HEK293 (cell line): Measurements from ENCODE around the gene HOXA4.

Experiments used
- GLI4 ChIP-seq: fragments of 450-650 bp; formaldehyde crosslinking; IDR thresholded peaks from 2 replicates; pipeline ENCODE4 v1.5.1; 2016; ENCODE audit warnings: missing biosample characterization, missing genetic modification characterization
- KLF1 ChIP-seq: fragments of 450-650 bp; formaldehyde crosslinking; IDR thresholded peaks from 2 replicates; pipeline ENCODE4 v1.5.1; 2016; ENCODE audit warnings: missing biosample characterization, missing genetic modification characterization
- KLF10 ChIP-seq: fragments of 450-650 bp; IDR thresholded peaks from 2 replicates; pipeline ENCODE4 v1.5.1; 2018; ENCODE audit warnings: missing biosample characterization, mild to moderate bottlenecking, missing genetic modification characterization
- KLF9 ChIP-seq: fragments of 450-650 bp; formaldehyde crosslinking; IDR thresholded peaks from 2 replicates; pipeline ENCODE4 v1.5.1; 2016; ENCODE audit warnings: missing biosample characterization, missing genetic modification characterization, low read depth
- MEIS1 ChIP-seq: sonication (generic); formaldehyde crosslinking; IDR thresholded peaks from 2 replicates; pipeline ENCODE4 v1.8.1; 2022; ENCODE audit warnings: missing genetic modification reagents, mild to moderate bottlenecking, borderline replicate concordance
- PRDM6 ChIP-seq: fragments of 450-650 bp; formaldehyde crosslinking; IDR thresholded peaks from 2 replicates; pipeline ENCODE4 v1.5.1; 2017; ENCODE audit warnings: missing biosample characterization, missing genetic modification characterization
- SCRT2 ChIP-seq: fragments of 450-650 bp; formaldehyde crosslinking; IDR thresholded peaks from 2 replicates; pipeline ENCODE4 v1.5.1; 2016; ENCODE audit warnings: missing biosample characterization, missing genetic modification characterization
- ZBTB48 ChIP-seq: fragments of 450-650 bp; formaldehyde crosslinking; IDR thresholded peaks from 2 replicates; pipeline ENCODE4 v1.5.1; 2016; ENCODE audit warnings: missing biosample characterization, missing genetic modification characterization
- ZNF112 ChIP-seq: fragments of 450-650 bp; formaldehyde crosslinking; IDR thresholded peaks from 2 replicates; pipeline ENCODE4 v1.5.0; 2017; ENCODE audit warnings: missing biosample characterization, missing genetic modification characterization
- ZNF274 ChIP-seq, 2 experiments: fragments of 200-500 bp in 1 of 2; fragments of 450-650 bp in 1 of 2; sonication (Bioruptor generic) in 1 of 2; formaldehyde crosslinking in 1 of 2; IDR thresholded peaks; 2 replicates each; pipeline versions ENCODE4 v1.5.1 to v1.6.1; 2014 to 2016; ENCODE audit warnings: borderline replicate concordance in 1 of 2, inconsistent platforms in 1 of 2, low read length in 1 of 2, missing biosample characterization in 1 of 2, missing genetic modification characterization in 1 of 2
- ZNF391 ChIP-seq: fragments of 450-650 bp; formaldehyde crosslinking; IDR thresholded peaks from 2 replicates; pipeline ENCODE4 v1.5.1; 2016; ENCODE audit warnings: low read depth, missing biosample characterization, missing genetic modification characterization, borderline replicate concordance
- ZNF48 ChIP-seq: fragments of 450-650 bp; formaldehyde crosslinking; IDR thresholded peaks from 2 replicates; pipeline ENCODE4 v1.5.1; 2016; ENCODE audit warnings: missing biosample characterization, missing genetic modification characterization
- ZNF518A ChIP-seq: fragments of 450-650 bp; formaldehyde crosslinking; conservative IDR thresholded peaks from 2 replicates; pipeline ENCODE4 v1.5.1; 2016; ENCODE audit warnings: low read depth, missing biosample characterization, missing genetic modification characterization
- ZNF548 ChIP-seq: fragments of 450-650 bp; formaldehyde crosslinking; IDR thresholded peaks from 2 replicates; pipeline ENCODE4 v1.5.1; 2016; ENCODE audit warnings: missing biosample characterization, missing genetic modification characterization
- ZNF571 ChIP-seq: fragments of 450-650 bp; formaldehyde crosslinking; IDR thresholded peaks from 2 replicates; pipeline ENCODE4 v1.5.0; 2017; ENCODE audit warnings: missing biosample characterization, missing genetic modification characterization
- ZNF600 ChIP-seq: fragments of 450-650 bp; formaldehyde crosslinking; IDR thresholded peaks from 2 replicates; pipeline ENCODE4 v1.5.1; 2016; ENCODE audit warnings: missing biosample characterization, missing genetic modification characterization
- ZNF645 ChIP-seq: fragments of 450-650 bp; formaldehyde crosslinking; IDR thresholded peaks from 2 replicates; pipeline ENCODE4; 2016; ENCODE audit warnings: missing biosample characterization, missing genetic modification characterization
- ZSCAN30 ChIP-seq: fragments of 450-650 bp; IDR thresholded peaks from 2 replicates; pipeline ENCODE4 v1.5.1; 2018; ENCODE audit warnings: missing biosample characterization, mild to moderate bottlenecking, missing genetic modification characterization, moderate library complexity
- TF ChIP-seq, protein P1 (sequence below): fragments of 450-650 bp; formaldehyde crosslinking; IDR thresholded peaks from 2 replicates; pipeline ENCODE4 v1.5.1; 2017; ENCODE audit warnings: missing biosample characterization, missing genetic modification characterization
- TF ChIP-seq, protein P2 (sequence below): fragments of 450-650 bp; formaldehyde crosslinking; IDR thresholded peaks from 2 replicates; pipeline ENCODE4 v1.5.1; 2016; ENCODE audit warnings: missing biosample characterization, missing genetic modification characterization
- TF ChIP-seq, protein P3 (sequence below): fragments of 450-650 bp; formaldehyde crosslinking; IDR thresholded peaks from 2 replicates; pipeline ENCODE4 v1.5.1; 2017; ENCODE audit warnings: missing biosample characterization, missing genetic modification characterization

HOXA4 gene

GRCh38 chr7:27112955-27113949, 17.3 kb downstream of the HOXA4 start (continued):
- TF ChIP-seq PRDM6 (tag by site-specific recombination), result peak; percentile 7; the same call in 1 of the 2 replicates
- TF ChIP-seq, protein P1, sequence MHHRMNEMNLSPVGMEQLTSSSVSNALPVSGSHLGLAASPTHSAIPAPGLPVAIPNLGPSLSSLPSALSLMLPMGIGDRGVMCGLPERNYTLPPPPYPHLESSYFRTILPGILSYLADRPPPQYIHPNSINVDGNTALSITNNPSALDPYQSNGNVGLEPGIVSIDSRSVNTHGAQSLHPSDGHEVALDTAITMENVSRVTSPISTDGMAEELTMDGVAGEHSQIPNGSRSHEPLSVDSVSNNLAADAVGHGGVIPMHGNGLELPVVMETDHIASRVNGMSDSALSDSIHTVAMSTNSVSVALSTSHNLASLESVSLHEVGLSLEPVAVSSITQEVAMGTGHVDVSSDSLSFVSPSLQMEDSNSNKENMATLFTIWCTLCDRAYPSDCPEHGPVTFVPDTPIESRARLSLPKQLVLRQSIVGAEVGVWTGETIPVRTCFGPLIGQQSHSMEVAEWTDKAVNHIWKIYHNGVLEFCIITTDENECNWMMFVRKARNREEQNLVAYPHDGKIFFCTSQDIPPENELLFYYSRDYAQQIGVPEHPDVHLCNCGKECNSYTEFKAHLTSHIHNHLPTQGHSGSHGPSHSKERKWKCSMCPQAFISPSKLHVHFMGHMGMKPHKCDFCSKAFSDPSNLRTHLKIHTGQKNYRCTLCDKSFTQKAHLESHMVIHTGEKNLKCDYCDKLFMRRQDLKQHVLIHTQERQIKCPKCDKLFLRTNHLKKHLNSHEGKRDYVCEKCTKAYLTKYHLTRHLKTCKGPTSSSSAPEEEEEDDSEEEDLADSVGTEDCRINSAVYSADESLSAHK (tag by site-specific recombination), result no peak
- TF ChIP-seq ZNF112 (tag by site-specific recombination), result no peak
- TF ChIP-seq, protein P2, sequence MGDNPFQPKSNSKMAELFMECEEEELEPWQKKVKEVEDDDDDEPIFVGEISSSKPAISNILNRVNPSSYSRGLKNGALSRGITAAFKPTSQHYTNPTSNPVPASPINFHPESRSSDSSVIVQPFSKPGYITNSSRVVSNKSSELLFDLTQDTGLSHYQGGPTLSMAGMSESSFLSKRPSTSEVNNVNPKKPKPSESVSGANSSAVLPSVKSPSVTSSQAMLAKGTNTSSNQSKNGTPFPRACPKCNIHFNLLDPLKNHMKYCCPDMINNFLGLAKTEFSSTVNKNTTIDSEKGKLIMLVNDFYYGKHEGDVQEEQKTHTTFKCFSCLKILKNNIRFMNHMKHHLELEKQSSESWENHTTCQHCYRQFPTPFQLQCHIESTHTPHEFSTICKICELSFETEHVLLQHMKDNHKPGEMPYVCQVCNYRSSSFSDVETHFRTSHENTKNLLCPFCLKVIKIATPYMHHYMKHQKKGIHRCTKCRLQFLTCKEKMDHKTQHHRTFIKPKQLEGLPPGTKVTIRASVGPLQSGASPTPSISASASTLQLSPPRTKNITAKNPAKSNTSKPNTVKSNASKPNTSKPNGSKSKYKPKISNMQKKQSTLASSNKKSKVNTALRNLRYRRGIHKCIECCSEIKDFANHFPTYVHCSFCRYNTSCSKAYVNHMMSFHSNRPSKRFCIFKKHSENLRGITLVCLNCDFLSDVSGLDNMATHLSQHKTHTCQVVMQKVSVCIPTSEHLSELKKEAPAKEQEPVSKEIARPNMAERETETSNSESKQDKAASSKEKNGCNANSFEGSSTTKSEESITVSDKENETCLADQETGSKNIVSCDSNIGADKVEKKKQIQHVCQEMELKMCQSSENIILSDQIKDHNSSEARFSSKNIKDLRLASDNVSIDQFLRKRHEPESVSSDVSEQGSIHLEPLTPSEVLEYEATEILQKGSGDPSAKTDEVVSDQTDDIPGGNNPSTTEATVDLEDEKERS, result no peak
- no peak for TF ChIP-seq ZNF48 (tag by site-specific recombination)
- no peak for TF ChIP-seq SCRT2 (tag by site-specific recombination)
- peak; percentile 86; the same call in 1 of the 2 replicates for TF ChIP-seq MEIS1 (CRISPR knock-in tag)
- TF ChIP-seq ZSCAN30, result 0 out of 2 replicates have a peak, but pooled peaks have one; percentile 25
- no peak for TF ChIP-seq ZNF274 (IDR thresholded peaks at IDR 0.05; ENCODE audit: low read length)
- TF ChIP-seq ZNF274 (tag by site-specific recombination; IDR thresholded peaks at IDR 0.05; ENCODE audit: borderline replicate concordance), result no peak
- TF ChIP-seq ZNF391 (tag by site-specific recombination), result peak; percentile 54; the same call in 1 of the 2 replicates
- TF ChIP-seq ZNF645 (tag by site-specific recombination), result no peak
- TF ChIP-seq, protein P3, sequence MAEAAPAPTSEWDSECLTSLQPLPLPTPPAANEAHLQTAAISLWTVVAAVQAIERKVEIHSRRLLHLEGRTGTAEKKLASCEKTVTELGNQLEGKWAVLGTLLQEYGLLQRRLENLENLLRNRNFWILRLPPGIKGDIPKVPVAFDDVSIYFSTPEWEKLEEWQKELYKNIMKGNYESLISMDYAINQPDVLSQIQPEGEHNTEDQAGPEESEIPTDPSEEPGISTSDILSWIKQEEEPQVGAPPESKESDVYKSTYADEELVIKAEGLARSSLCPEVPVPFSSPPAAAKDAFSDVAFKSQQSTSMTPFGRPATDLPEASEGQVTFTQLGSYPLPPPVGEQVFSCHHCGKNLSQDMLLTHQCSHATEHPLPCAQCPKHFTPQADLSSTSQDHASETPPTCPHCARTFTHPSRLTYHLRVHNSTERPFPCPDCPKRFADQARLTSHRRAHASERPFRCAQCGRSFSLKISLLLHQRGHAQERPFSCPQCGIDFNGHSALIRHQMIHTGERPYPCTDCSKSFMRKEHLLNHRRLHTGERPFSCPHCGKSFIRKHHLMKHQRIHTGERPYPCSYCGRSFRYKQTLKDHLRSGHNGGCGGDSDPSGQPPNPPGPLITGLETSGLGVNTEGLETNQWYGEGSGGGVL (tag by site-specific recombination), result 0 out of 2 replicates have a peak, but pooled peaks have one; percentile 7
- TF ChIP-seq GLI4 (tag by site-specific recombination), result no peak
- TF ChIP-seq KLF9, result 0 out of 2 replicates have a peak, but pooled peaks have one; percentile 19
- no peak for TF ChIP-seq KLF10 (tag by site-specific recombination)
- TF ChIP-seq KLF1 (tag by site-specific recombination), result no peak
- no peak for TF ChIP-seq ZNF548
- no peak for TF ChIP-seq ZNF571
- TF ChIP-seq ZNF600 (tag by site-specific recombination), result peak; percentile 74
- no peak for TF ChIP-seq ZNF518A (tag by site-specific recombination)
- peak; percentile 48; the same call in 1 of the 2 replicates for TF ChIP-seq ZBTB48
